Body of pancreas (tissue), 4 donors: ENCODE measurements around the gene ADCY9.

ENCODE experiments used
- CTCF ChIP-seq, 7 experiments: fragments of 450-650 bp in 4 of 7; fragments of 200-600 bp in 3 of 7; sonication (generic) in 3 of 7; IDR thresholded peaks; one replicate each; pipeline ENCODE4 v1.5.1; 2016 to 2019; ENCODE audit warnings: antibody characterized with exemption in 7 of 7
- POLR2A ChIP-seq, 3 donors: fragments of 450-650 bp; IDR thresholded peaks; one replicate each; pipeline ENCODE4 v1.6.1; 2016; ENCODE audit warnings: antibody characterized with exemption in 3 of 3, mild to moderate bottlenecking in 2 of 3

- TF ChIP-seq CTCF (IDR thresholded peaks at IDR 0.05) = no peak
- no peak for TF ChIP-seq POLR2A (IDR thresholded peaks at IDR 0.05)
Observed at GRCh38 chr16:3937066-3937875, 179.0 kb downstream of the ADCY9 start.
